Measurements from ENCODE around the gene ZNF398. TPM values are rescaled to one million over a fixed set of nuclear protein-coding genes. Genes with fewer than 3 reads are reported as not detected.

ZNF398 gene
- total and polyA plus RNA-seq, 9 of the 15 experiments (the other 6 are each of a cell fraction or from before 2014, with no cell fraction given), result 4.0 to 18.6 (median 10.4) TPM

- TF ChIP-seq ZNF146 (CRISPR knock-in tag; IDR thresholded peaks at IDR 0.05; ENCODE audit: unreplicated experiment), result peak; percentile 10
- TF ChIP-seq CHD1 (IDR thresholded peaks at IDR 0.05; ENCODE audit: low read length), result peak; percentile 88
- TF ChIP-seq MAZ (CRISPR knock-in tag; conservative IDR thresholded peaks at IDR 0.05 in 1 of 2, IDR thresholded peaks at IDR 0.05 in 1 of 2), result peak; percentile 42 to 66; a peak in 3 of 4 replicates
- TF ChIP-seq RCOR1 (IDR thresholded peaks at IDR 0.05; ENCODE audit: borderline replicate concordance in 1 of 2, low read depth in 2 of 2, low read length in 2 of 2), result 0 out of 4 replicates have a peak, but pooled peaks of 1 of the 2 experiments have one; percentile 7
- TF ChIP-seq BRCA1 (IDR thresholded peaks at IDR 0.05), result no peak
- no peak for TF ChIP-seq BRCA1 (CRISPR knock-in tag; IDR thresholded peaks at IDR 0.05)
- TF ChIP-seq ZFP30 (CRISPR knock-in tag; IDR thresholded peaks at IDR 0.05; ENCODE audit: borderline replicate concordance), result no peak
- TF ChIP-seq ZNF398 (CRISPR knock-in tag; IDR thresholded peaks at IDR 0.05), result no peak
- no peak for TF ChIP-seq MBD1 (CRISPR knock-in tag; IDR thresholded peaks at IDR 0.05)
- peak; percentile 81 for TF ChIP-seq GATAD2A (IDR thresholded peaks at IDR 0.05)
- TF ChIP-seq RBFOX2 (IDR thresholded peaks at IDR 0.05; ENCODE audit: low read depth, low read length), result peak; percentile 75
- peak; percentile 61; the same call in 1 of the 2 replicates for TF ChIP-seq MTA1 (IDR thresholded peaks at IDR 0.05; ENCODE audit: borderline replicate concordance)
- TF ChIP-seq RUNX1 (IDR thresholded peaks at IDR 0.05; ENCODE audit: low read depth), result no peak
- TF ChIP-seq PATZ1 (CRISPR knock-in tag; IDR thresholded peaks at IDR 0.05; ENCODE audit: borderline replicate concordance), result no peak
- peak; percentile 74; the same call in 1 of the 2 replicates for TF ChIP-seq E2F4 (CRISPR knock-in tag; IDR thresholded peaks at IDR 0.05; ENCODE audit: low read depth)
- TF ChIP-seq FOXP4 (CRISPR knock-in tag; IDR thresholded peaks at IDR 0.05; ENCODE audit: borderline replicate concordance), result 0 out of 2 replicates have a peak, but pooled peaks have one; percentile 69
- 0 out of 2 replicates have a peak, but pooled peaks have one; percentile 3 for TF ChIP-seq MEF2A (IDR thresholded peaks at IDR 0.05; ENCODE audit: control insufficient read depth, low read depth, low read length)
Observed at GRCh38 chr7:149147752-149148653, 750 bp downstream of the ZNF398 start (continued).

All from K562 (cell line).